Stomach (tissue), 9 donors: ENCODE data around the gene CD1B. TPM values are rescaled to one million over a fixed set of nuclear protein-coding genes. Genes with fewer than 3 reads are reported as not detected.
"Not testable (repeated sequence)": the region's sequence is repeated elsewhere in the genome, so short reads cannot be mapped to it uniquely, and the experiment has no call there.

Experiments
- DNase-seq, 2 donors: peaks; one replicate each; pipeline versions ENCODE4 v3.0.0 to v3.0.0-alpha.2; 2013 to 2019
- H3K27ac ChIP-seq, 5 donors: fragments of 200-600 bp in 4 of 5; sonication (generic) in 4 of 5; one replicate each; pipeline ENCODE4 v1.5.1; 2013 to 2019; ENCODE audit warnings: mild to moderate bottlenecking in 1 of 5, moderate library complexity in 1 of 5
- H3K27me3 ChIP-seq, 3 donors: fragments of 200-600 bp; sonication (generic); one replicate each; pipeline ENCODE4 v1.5.1; 2017 to 2019; ENCODE audit warnings: mixed run types in 1 of 3
- H3K36me3 ChIP-seq, 4 donors: fragments of 200-600 bp; sonication (generic); 1 replicate in 3 of 4; 2 replicates in 1 of 4; pipeline ENCODE4 v1.5.1; 2016 to 2019
- H3K4me1 ChIP-seq, 4 donors: fragments of 200-600 bp; sonication (generic); one replicate each; pipeline ENCODE4 v1.5.1; 2016 to 2019
- H3K4me3 ChIP-seq, 4 donors: fragments of 200-600 bp; sonication (generic) in 3 of 4; one replicate each; pipeline ENCODE4 v1.5.1; 2016 to 2019; ENCODE audit warnings: mild to moderate bottlenecking in 1 of 4
- H3K9me3 ChIP-seq, 4 donors: fragments of 200-600 bp; sonication (generic); one replicate each; pipeline ENCODE4 v1.5.1; 2016 to 2019
- EP300 ChIP-seq: sonication (generic); formaldehyde crosslinking; IDR thresholded peaks from one replicate; pipeline ENCODE4 v1.6.1; 2017; ENCODE audit warnings: antibody characterized with exemption
- POLR2A ChIP-seq, 4 donors: fragments of 450-650 bp; IDR thresholded peaks; one replicate each; pipeline ENCODE4 v1.6.1; 2016; ENCODE audit warnings: antibody characterized with exemption in 4 of 4, control low read depth in 2 of 4, mild to moderate bottlenecking in 1 of 4, moderate library complexity in 1 of 4
- POLR2AphosphoS5 ChIP-seq, 3 donors: sonication (generic); formaldehyde crosslinking; IDR thresholded peaks; one replicate each; pipeline ENCODE4 v1.6.1; 2016; ENCODE audit warnings: antibody characterized with exemption in 3 of 3
- whole genome bisulfite sequencing, 5 donors: extraction: QIAGEN DNeasy Blood & Tissue Kit in 3 of 5; methylation state at CpG; one replicate each; pipeline versions ENCODE4 v1.1.5 to v1.1.7; 2013 to 2018; 5-methylcytosine and 5-hydroxymethylcytosine counted together
- intact Hi-C: fragments of 100-400 bp; cut with DNase I; formaldehyde crosslinking; loops from one replicate; pipeline ENCODE4 v1.15.1; 2023; ENCODE audit warnings: low total_unique reads
- polyA plus RNA-seq, 3 donors: library from polyadenylated mRNA; stranded (reverse); fragments of 200-250 nt; gene quantifications; one replicate each; pipeline ENCODE4 v1.2.3, GENCODE V29; 2013
- total RNA-seq, 5 donors: library from RNA; depleted of rRNA; stranded (reverse); fragments of >200 nt; gene quantifications; one replicate each; pipeline versions ENCODE4 v1.1.0 to v1.2.3, GENCODE V29; 2014 to 2016
- TF ChIP-seq, protein P1 (sequence below), 7 experiments: fragments of 450-650 bp in 4 of 7; fragments of 200-600 bp in 3 of 7; sonication (generic) in 3 of 7; IDR thresholded peaks; one replicate each; pipeline ENCODE4 v1.5.1; 2016 to 2019; ENCODE audit warnings: antibody characterized with exemption in 7 of 7, control low read depth in 2 of 7, mild to moderate bottlenecking in 1 of 7
- donor health status: healthy with polysubstance abuse.
- donor health status: Bipolar disorder and iron deficiency.
- donor health status: healthy.

The CD1B gene
- total and polyA plus RNA-seq, 8 donors: 1.2 TPM; not detected in 7

DNA sequence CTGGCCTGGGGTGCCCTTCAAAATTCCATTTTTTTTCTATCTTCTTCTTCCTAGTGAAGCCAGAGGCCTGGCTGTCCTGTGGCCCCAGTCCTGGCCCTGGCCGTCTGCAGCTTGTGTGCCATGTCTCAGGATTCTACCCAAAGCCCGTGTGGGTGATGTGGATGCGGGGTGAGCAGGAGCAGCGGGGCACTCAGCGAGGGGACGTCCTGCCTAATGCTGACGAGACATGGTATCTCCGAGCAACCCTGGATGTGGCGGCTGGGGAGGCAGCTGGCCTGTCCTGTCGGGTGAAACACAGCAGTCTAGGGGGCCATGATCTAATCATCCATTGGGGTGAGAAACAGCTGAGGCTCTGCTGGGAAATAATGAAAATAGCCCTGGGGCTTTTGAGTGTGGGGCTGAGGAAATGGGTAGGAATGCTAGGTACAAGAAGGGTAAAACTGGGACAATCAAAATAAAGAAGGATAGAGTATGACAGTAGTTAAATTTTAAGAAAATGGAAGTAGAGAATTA lies 24.5 kb upstream of the CD1B start:
- Histone ChIP-seq H3K9me3 (no peaks in the 10 kb centered on the region), H3K4me3 (no peak overlapping the region)

DNA sequence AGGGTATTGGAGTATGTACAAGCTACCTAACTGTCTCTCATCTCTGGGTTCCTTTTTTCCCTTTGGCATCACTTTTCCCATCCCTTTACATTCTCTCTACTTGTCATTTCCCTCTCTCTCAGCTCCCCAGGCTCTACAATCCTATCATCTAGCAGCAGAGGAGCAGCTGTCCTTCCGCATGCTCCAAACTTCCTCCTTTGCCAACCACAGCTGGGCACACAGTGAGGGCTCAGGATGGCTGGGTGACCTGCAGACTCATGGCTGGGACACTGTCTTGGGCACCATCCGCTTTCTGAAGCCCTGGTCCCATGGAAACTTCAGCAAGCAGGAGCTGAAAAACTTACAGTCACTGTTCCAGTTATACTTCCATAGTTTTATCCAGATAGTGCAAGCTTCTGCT lies 22.9 kb upstream of the CD1B start:
- Histone ChIP-seq H3K4me3 (no peak overlapping the region), H3K27me3 (no peaks in the 10 kb centered on the region), H3K4me1 (no peaks in the 10 kb centered on the region), H3K27ac (no peak overlapping the region), H3K36me3 (no peaks in the 10 kb centered on the region), H3K9me3 (peaks cover 0 to under 1% (median 0%) of the 10 kb centered on the region in 4 donors)
- intact Hi-C loops: no loop called here
- no peak for DNase-seq
- TF ChIP-seq POLR2A (IDR thresholded peaks at IDR 0.05) (no peak), POLR2AphosphoS5 (IDR thresholded peaks at IDR 0.05) (no peak), EP300 (no peak)
- TF ChIP-seq, protein P1, sequence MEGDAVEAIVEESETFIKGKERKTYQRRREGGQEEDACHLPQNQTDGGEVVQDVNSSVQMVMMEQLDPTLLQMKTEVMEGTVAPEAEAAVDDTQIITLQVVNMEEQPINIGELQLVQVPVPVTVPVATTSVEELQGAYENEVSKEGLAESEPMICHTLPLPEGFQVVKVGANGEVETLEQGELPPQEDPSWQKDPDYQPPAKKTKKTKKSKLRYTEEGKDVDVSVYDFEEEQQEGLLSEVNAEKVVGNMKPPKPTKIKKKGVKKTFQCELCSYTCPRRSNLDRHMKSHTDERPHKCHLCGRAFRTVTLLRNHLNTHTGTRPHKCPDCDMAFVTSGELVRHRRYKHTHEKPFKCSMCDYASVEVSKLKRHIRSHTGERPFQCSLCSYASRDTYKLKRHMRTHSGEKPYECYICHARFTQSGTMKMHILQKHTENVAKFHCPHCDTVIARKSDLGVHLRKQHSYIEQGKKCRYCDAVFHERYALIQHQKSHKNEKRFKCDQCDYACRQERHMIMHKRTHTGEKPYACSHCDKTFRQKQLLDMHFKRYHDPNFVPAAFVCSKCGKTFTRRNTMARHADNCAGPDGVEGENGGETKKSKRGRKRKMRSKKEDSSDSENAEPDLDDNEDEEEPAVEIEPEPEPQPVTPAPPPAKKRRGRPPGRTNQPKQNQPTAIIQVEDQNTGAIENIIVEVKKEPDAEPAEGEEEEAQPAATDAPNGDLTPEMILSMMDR (IDR thresholded peaks at IDR 0.05): no peak
- 66 to 82% (median 71%) methylated on average over 2 of the region's 2 CpGs for WGBS, 5 donors

More for the DNA sequence above, 24.5 kb upstream of the CD1B start:
- no peaks in the 10 kb centered on the region for H3K36me3 ChIP-seq
- no peak for DNase-seq
- intact Hi-C loops: no loop called here
- no peaks in the 10 kb centered on the region for H3K27me3 ChIP-seq
- TF ChIP-seq EP300: no peak
- no peak for TF ChIP-seq POLR2AphosphoS5 (IDR thresholded peaks at IDR 0.05)
- TF ChIP-seq, protein P1 (IDR thresholded peaks at IDR 0.05): no peak
- TF ChIP-seq POLR2A (IDR thresholded peaks at IDR 0.05): no peak
- no peaks in the 10 kb centered on the region for H3K4me1 ChIP-seq
- no peak overlapping the region for H3K27ac ChIP-seq
- 83 to 94% (median 90%) methylated on average over 10 of the region's 10 CpGs for WGBS, 5 donors

DNA sequence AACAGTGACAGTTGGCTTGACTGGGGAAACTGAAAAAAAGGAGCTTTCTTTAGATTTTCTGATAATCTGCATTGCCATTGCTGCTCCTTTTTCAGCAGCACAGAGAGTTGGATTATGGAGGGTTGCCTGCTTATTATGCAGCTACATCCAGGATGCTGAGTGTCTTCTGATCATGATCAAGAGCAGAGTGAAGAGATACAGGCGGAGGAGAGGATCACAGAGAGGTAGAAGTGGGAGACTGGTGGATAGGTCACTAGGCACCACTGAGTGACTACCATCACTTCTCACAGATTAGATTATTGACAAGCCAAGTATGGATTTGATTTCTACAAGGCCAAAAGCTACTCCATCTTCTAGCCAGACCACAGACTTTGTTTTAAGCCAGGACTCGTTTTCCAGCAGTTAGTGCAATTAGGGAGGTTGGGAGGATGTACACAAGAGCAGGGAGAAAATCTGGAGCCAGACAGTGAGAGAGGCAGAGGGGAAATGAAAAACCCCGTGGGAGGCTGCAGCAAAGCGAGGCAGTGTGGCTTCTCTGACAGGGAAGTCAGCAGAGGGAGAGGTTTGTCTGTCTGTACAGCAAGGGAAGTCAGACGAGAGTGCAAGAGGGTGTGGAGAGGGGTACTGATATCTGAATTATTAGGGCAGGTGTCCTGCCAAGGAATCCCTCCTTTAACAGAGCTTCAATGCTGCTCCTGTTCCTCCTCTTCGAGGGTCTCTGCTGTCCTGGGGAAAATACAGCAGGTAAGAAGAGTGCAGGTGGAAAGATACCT lies 22.2 kb upstream of the CD1B start, which contains the start of gene CD1E:
Gene CD1E, plus strand, starts transcription at position 592 of the 773 bp plus-strand sequence. Its CDS starts 95 bp downstream, at position 687.
- Histone ChIP-seq H3K27me3 (no peaks in the 10 kb centered on the region), H3K36me3 (no peaks in the 10 kb centered on the region), H3K4me1 (no peaks in the 10 kb centered on the region), H3K4me3 (no peak within 1 kb of the TSS), H3K27ac (no peak within 1 kb of the TSS), H3K9me3 (peaks cover 0 to 8% (median 0%) of the 10 kb centered on the region in 4 donors)
- WGBS, 5 donors: 34 to 49% (median 41%) methylated on average over 6 of the region's 6 CpGs
- intact Hi-C loops: no loop called here
- no peak for DNase-seq
- TF ChIP-seq EP300 (no peak), POLR2AphosphoS5 (IDR thresholded peaks at IDR 0.05) (no peak), POLR2A (IDR thresholded peaks at IDR 0.05) (no peak)
- TF ChIP-seq, protein P1 (IDR thresholded peaks at IDR 0.05): no peak

DNA sequence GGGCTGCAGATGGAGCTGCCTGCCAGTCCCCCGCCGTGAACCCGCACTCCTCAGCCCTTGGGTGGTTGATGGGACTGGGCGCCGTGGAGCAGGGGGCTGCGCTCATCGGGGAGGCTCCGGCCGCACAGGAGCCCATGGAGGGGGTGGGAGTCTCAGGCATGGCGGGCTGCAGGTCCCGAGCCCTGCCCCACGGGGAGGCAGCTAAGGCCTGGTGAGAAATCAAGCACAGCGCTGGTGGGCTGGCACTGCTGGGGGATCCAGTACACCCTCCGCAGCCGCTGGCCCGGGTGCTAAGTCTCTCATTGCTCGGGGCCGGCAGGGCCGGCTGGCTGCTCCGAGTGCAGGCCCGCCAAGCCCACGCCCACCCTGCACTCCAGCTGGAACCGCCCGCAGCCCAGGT lies 17.6 kb upstream of the CD1B start:
- DNase-seq, H3K36me3 ChIP-seq: not testable (repeated sequence)
- WGBS, 5 donors: 89 to 97% (median 95%) methylated on average over 5 to 24 of the region's 24 CpGs

DNA sequence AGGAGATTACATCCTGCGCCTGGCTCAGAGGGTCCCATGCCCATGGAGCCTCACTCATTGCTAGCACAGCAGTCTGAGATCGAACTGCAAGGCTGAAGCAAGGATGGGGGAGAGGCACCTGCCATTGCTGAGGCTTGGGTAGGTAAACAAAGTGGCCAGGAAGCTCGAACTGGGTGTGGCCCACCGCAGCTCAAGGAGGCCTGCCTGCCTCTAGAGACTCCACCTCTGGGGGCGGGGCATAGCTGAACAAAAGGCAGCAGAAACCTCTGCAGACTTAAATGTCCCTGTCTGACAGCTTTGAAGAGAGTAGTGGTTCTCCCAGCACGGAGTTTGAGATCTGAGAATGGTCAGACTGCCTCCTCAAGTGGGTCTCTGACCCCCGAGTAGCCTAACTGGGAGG lies 5.1 kb upstream of the CD1B start:
- not testable (repeated sequence) for H3K27ac ChIP-seq, H3K27me3 ChIP-seq

More for the DNA sequence above, 17.6 kb upstream of the CD1B start:
- peaks cover 0 to 21% (median 6%) of the 10 kb centered on the region in 4 donors for H3K9me3 ChIP-seq
- intact Hi-C loops, H3K4me3 ChIP-seq, H3K4me1 ChIP-seq, H3K27ac ChIP-seq, H3K27me3 ChIP-seq: not testable (repeated sequence)

More for the DNA sequence above, 5.1 kb upstream of the CD1B start:
- H3K4me3 ChIP-seq, H3K36me3 ChIP-seq, intact Hi-C loops, H3K9me3 ChIP-seq, DNase-seq, H3K4me1 ChIP-seq: not testable (repeated sequence)
- 41 to 80% (median 54%) methylated on average over 5 to 7 of the region's 7 CpGs for WGBS, 5 donors
